ENCODE results near the gene DCLK1. TPM values are rescaled to one million over a fixed set of nuclear protein-coding genes. Genes with fewer than 3 reads are reported as not detected.

DCLK1 gene
- total RNA-seq, 1 donor from 2014 or later: 9.1 TPM

DNA sequence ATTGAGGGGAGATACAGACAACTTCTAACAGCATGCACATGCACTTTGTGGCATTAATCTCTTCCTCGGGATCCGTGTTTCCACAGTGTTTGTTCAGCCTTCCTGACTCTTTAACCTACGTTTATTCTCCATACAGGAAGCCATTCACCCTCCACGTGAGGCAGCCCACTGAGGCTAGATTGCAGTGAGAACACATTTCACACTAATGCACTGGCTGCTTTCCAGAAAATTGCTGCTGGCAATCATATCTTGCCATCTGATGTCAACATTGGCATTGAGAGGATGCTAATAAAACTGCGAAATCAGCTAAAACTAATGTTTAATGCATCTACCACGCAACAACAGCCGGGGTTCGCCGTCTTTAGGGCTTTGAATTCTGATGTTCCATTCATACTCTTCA is 30.0 kb downstream of the DCLK1 start:
- H3K9me3 Mint-ChIP-seq (ENCODE audit: unreplicated experiment): no peaks in the 10 kb centered on the region
- no peaks in the 10 kb centered on the region for H3K36me3 Mint-ChIP-seq (ENCODE audit: unreplicated experiment)
- H3K27me3 Mint-ChIP-seq (ENCODE audit: unreplicated experiment): peaks cover 18% of the 10 kb centered on the region
- H3K4me3 Mint-ChIP-seq (ENCODE audit: unreplicated experiment): no peak overlapping the region
- H3K27ac Mint-ChIP-seq (ENCODE audit: unreplicated experiment): no peak overlapping the region
- TF ChIP-seq, protein P1, sequence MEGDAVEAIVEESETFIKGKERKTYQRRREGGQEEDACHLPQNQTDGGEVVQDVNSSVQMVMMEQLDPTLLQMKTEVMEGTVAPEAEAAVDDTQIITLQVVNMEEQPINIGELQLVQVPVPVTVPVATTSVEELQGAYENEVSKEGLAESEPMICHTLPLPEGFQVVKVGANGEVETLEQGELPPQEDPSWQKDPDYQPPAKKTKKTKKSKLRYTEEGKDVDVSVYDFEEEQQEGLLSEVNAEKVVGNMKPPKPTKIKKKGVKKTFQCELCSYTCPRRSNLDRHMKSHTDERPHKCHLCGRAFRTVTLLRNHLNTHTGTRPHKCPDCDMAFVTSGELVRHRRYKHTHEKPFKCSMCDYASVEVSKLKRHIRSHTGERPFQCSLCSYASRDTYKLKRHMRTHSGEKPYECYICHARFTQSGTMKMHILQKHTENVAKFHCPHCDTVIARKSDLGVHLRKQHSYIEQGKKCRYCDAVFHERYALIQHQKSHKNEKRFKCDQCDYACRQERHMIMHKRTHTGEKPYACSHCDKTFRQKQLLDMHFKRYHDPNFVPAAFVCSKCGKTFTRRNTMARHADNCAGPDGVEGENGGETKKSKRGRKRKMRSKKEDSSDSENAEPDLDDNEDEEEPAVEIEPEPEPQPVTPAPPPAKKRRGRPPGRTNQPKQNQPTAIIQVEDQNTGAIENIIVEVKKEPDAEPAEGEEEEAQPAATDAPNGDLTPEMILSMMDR (IDR thresholded peaks at IDR 0.05): no peak
- no peaks in the 10 kb centered on the region for H3K4me1 Mint-ChIP-seq (ENCODE audit: unreplicated experiment)
- no peak for DNase-seq (ENCODE audit: extremely low spot score, unreplicated experiment)

DNA sequence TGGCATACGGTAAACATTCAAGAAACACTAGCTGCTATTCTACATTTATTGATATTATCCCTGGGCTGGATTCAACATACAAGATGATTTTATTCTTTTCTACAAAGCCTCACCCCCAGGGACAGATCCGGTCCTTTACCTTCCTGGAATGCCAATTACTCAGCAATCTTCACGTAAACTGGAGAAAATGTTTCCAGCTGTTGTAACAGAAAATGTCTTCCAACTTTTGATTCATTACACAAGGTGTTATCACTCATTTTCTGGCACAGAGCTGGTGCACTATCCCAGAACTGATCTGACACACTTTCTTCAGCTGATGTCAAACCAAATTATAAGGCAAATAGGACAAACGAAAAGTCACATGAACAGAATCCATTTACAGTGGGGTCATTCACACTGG is 33.1 kb downstream of the DCLK1 start:
- TF ChIP-seq, protein P1 (IDR thresholded peaks at IDR 0.05): no peak
- no peaks in the 10 kb centered on the region for H3K36me3 Mint-ChIP-seq (ENCODE audit: unreplicated experiment)
- H3K4me1 Mint-ChIP-seq (ENCODE audit: unreplicated experiment): no peaks in the 10 kb centered on the region
- H3K27me3 Mint-ChIP-seq (ENCODE audit: unreplicated experiment): peaks cover 13% of the 10 kb centered on the region
- DNase-seq (ENCODE audit: extremely low spot score, unreplicated experiment): no peak
- no peak overlapping the region for H3K4me3 Mint-ChIP-seq (ENCODE audit: unreplicated experiment)
- no peaks in the 10 kb centered on the region for H3K9me3 Mint-ChIP-seq (ENCODE audit: unreplicated experiment)
- H3K27ac Mint-ChIP-seq (ENCODE audit: unreplicated experiment): no peak overlapping the region

DNA sequence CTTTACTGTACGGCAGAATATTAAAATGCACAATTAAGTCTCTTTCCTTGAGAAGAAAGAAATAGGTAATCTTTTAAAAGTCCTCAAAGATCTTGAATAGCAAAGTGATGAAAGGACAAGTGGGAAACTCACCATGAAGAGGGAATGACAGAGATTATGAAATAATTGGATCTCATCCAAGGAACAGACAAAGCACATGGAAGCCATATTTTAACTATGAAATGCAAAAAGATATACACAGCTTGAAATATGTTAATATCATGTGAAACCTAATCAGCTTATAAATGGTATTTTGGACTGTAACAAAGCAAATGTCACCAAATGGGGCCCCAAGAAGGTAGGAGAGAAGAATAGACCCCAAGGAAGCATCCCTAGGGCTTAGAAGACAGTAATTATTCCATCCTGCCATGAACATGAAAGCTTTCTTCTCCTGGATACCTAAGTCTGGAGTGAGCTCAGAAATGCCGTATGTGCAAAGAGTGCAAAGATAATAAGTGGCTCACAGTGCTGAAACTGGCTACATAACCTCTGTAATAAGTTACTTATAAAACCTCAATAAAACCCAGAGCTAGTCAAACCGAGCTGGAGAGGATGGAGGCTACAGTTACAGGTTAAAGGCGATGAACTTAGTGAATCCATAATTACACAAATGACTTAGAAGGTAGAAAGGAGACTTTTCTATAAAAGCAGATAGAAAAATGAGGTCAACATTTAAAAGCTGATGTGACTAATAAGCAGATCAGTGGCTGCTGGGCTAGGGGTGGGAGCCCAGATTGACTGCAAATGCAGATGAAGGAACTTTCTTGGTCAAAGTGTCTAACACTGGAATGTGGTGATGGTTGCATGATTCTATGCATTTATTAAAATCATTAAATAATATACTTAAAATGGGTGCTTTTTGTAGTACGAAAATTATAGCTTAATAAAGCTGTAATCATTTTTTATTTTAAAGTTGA is 34.4 kb downstream of the DCLK1 start:
- TF ChIP-seq, protein P1 (IDR thresholded peaks at IDR 0.05): no peak
- H3K36me3 Mint-ChIP-seq (ENCODE audit: unreplicated experiment): no peaks in the 10 kb centered on the region
- no peak overlapping the region for H3K4me3 Mint-ChIP-seq (ENCODE audit: unreplicated experiment)
- no peak overlapping the region for H3K27ac Mint-ChIP-seq (ENCODE audit: unreplicated experiment)
- peaks cover 14% of the 10 kb centered on the region for H3K27me3 Mint-ChIP-seq (ENCODE audit: unreplicated experiment)
- no peaks in the 10 kb centered on the region for H3K4me1 Mint-ChIP-seq (ENCODE audit: unreplicated experiment)
- no peak for DNase-seq (ENCODE audit: extremely low spot score, unreplicated experiment)
- no peaks in the 10 kb centered on the region for H3K9me3 Mint-ChIP-seq (ENCODE audit: unreplicated experiment)

DNA sequence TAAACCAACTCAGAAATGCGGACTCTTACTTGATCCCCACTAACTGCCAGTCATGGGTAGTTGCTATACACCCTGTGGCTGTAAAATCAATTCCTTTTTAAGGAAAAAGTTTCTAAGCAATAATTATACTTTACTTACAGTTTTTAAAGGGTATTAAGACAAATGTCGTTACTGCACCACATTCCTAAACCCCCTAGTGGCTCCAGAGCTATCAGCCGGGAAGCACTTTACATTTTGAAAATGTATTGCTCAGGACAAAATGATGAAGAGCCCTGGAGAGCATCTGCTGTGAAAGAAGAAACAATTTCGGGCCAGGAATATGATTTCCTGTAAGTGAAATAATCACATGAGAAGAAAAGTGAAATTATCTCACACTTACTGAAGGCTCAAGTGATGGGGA is 36.7 kb downstream of the DCLK1 start:
- Mint-ChIP-seq H3K27ac (ENCODE audit: unreplicated experiment) (no peak overlapping the region), H3K36me3 (ENCODE audit: unreplicated experiment) (no peaks in the 10 kb centered on the region), H3K4me1 (ENCODE audit: unreplicated experiment) (no peaks in the 10 kb centered on the region), H3K9me3 (ENCODE audit: unreplicated experiment) (no peaks in the 10 kb centered on the region), H3K4me3 (ENCODE audit: unreplicated experiment) (no peak overlapping the region), H3K27me3 (ENCODE audit: unreplicated experiment) (peaks cover 10% of the 10 kb centered on the region)
- no peak for DNase-seq (ENCODE audit: extremely low spot score, unreplicated experiment)
- TF ChIP-seq, protein P1 (IDR thresholded peaks at IDR 0.05): no peak

DNA sequence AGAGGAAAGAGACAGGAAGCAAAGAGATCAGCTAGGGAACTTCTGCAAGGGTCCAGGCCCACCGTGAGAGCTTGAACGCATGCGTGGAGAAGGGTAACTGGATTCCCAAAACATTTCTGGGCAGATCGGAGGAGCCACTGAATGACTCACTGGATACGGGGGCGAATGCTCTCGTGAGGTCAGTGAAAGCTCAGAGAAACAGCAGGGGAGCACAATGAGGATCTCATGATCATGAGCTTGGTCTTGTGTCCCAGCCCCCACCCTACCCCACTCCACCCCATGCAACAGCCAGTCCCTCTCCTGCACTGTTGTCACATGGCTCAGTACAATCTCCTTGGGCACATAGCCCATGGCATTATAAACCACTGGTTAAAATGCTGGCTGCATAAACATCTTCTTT is 40.6 kb downstream of the DCLK1 start:
- no peak overlapping the region for H3K27ac Mint-ChIP-seq (ENCODE audit: unreplicated experiment)
- DNase-seq (ENCODE audit: extremely low spot score, unreplicated experiment): no peak
- peaks cover 8% of the 10 kb centered on the region for H3K27me3 Mint-ChIP-seq (ENCODE audit: unreplicated experiment)
- TF ChIP-seq, protein P1 (IDR thresholded peaks at IDR 0.05): no peak
- H3K4me1 Mint-ChIP-seq (ENCODE audit: unreplicated experiment): no peaks in the 10 kb centered on the region
- H3K9me3 Mint-ChIP-seq (ENCODE audit: unreplicated experiment): no peaks in the 10 kb centered on the region
- H3K4me3 Mint-ChIP-seq (ENCODE audit: unreplicated experiment): no peak overlapping the region
- no peaks in the 10 kb centered on the region for H3K36me3 Mint-ChIP-seq (ENCODE audit: unreplicated experiment)
